ENCODE results near the gene PRSS22. TPM values are rescaled to one million over a fixed set of nuclear protein-coding genes. Genes with fewer than 3 reads are reported as not detected.

Gene PRSS22
- total RNA-seq, 3 donors from 2014 or later, result 13.6 to 18.7 TPM; not detected in 1

GRCh38 chr16:2848933-2849725, 8.8 kb downstream of the PRSS22 start:
- no peak for TF ChIP-seq CTCF (IDR thresholded peaks at IDR 0.05)
- no peak for TF ChIP-seq POLR2AphosphoS5 (IDR thresholded peaks at IDR 0.05)
- no peak for TF ChIP-seq POLR2A (IDR thresholded peaks at IDR 0.05)
- Histone ChIP-seq H3K27me3 (peaks cover 0 to 14% of the 10 kb centered on the region in 2 donors), H3K36me3 (no peaks in the 10 kb centered on the region), H3K27ac (no peak overlapping the region), H3K4me1 (no peaks in the 10 kb centered on the region), H3K9me3 (peaks cover 0 to 8% of the 10 kb centered on the region in 2 donors), H3K4me3 (no peak overlapping the region)
- intact Hi-C loops (cut with DNase I; ENCODE audit: low total_unique reads), result no loop called here
- DNase-seq (ENCODE audit: low spot score in 2 of 2), result no peak

GRCh38 chr16:2846511-2847310, 11.3 kb downstream of the PRSS22 start:
- Histone ChIP-seq H3K27ac (no peak overlapping the region), H3K4me3 (no peak overlapping the region), H3K9me3 (no peaks in the 10 kb centered on the region), H3K27me3 (peaks cover 0 to 7% of the 10 kb centered on the region in 2 donors), H3K4me1 (no peaks in the 10 kb centered on the region), H3K36me3 (no peaks in the 10 kb centered on the region)
- TF ChIP-seq POLR2AphosphoS5 (IDR thresholded peaks at IDR 0.05) (no peak), POLR2A (IDR thresholded peaks at IDR 0.05) (no peak), CTCF (IDR thresholded peaks at IDR 0.05) (no peak)
- no peak for DNase-seq (ENCODE audit: low spot score in 2 of 2)
- intact Hi-C loops (cut with DNase I; ENCODE audit: low total_unique reads), result no loop called here

GRCh38 chr16:2845116-2845515, 12.9 kb downstream of the PRSS22 start:
- Histone ChIP-seq H3K27me3 (peaks cover 0 to 7% of the 10 kb centered on the region in 2 donors), H3K4me1 (no peaks in the 10 kb centered on the region), H3K9me3 (no peaks in the 10 kb centered on the region), H3K36me3 (no peaks in the 10 kb centered on the region), H3K4me3 (no peak overlapping the region), H3K27ac (no peak overlapping the region)
- intact Hi-C loops (cut with DNase I; ENCODE audit: low total_unique reads), result no loop called here
- DNase-seq (ENCODE audit: low spot score in 2 of 2), result no peak
- no peak for TF ChIP-seq POLR2A (IDR thresholded peaks at IDR 0.05)
- no peak for TF ChIP-seq POLR2AphosphoS5 (IDR thresholded peaks at IDR 0.05)
- TF ChIP-seq CTCF (IDR thresholded peaks at IDR 0.05), result no peak

- Histone ChIP-seq H3K27me3 (no peaks in the 10 kb centered on the region), H3K9me3 (no peaks in the 10 kb centered on the region), H3K4me3 (no peak overlapping the region), H3K4me1 (no peaks in the 10 kb centered on the region), H3K36me3 (no peaks in the 10 kb centered on the region), H3K27ac (no peak overlapping the region)
- no peak for DNase-seq (ENCODE audit: low spot score in 2 of 2)
- intact Hi-C loops (cut with DNase I; ENCODE audit: low total_unique reads), result no loop called here
- no peak for TF ChIP-seq POLR2AphosphoS5 (IDR thresholded peaks at IDR 0.05)
- no peak for TF ChIP-seq CTCF (IDR thresholded peaks at IDR 0.05)
- no peak for TF ChIP-seq POLR2A (IDR thresholded peaks at IDR 0.05)
Measured at GRCh38 chr16:2843526-2843925, 14.4 kb downstream of the PRSS22 start.

Measured in breast epithelium (tissue), 4 donors.